ENCODE results near the gene USP21. TPM values are rescaled to one million over a fixed set of nuclear protein-coding genes. Genes with fewer than 3 reads are reported as not detected.

The USP21 gene
- total RNA-seq, 4 donors from 2014 or later = 19.5 to 75.9 (median 35.3) TPM

GRCh38 chr1:161172349-161172748 lies 13.0 kb downstream of the USP21 start:
- Histone ChIP-seq H3K36me3 (peaks cover 0 to 38% (median 13%) of the 10 kb centered on the region in 4 donors), H3K4me1 (peaks cover 0 to 29% (median 15%) of the 10 kb centered on the region in 4 donors), H3K27me3 (no peaks in the 10 kb centered on the region), H3K9me3 (no peaks in the 10 kb centered on the region), H3K4me3 (no peak overlapping the region), H3K27ac (peak overlapping the region; percentile 2 to 46 (median 10))
- TF ChIP-seq, protein P1, sequence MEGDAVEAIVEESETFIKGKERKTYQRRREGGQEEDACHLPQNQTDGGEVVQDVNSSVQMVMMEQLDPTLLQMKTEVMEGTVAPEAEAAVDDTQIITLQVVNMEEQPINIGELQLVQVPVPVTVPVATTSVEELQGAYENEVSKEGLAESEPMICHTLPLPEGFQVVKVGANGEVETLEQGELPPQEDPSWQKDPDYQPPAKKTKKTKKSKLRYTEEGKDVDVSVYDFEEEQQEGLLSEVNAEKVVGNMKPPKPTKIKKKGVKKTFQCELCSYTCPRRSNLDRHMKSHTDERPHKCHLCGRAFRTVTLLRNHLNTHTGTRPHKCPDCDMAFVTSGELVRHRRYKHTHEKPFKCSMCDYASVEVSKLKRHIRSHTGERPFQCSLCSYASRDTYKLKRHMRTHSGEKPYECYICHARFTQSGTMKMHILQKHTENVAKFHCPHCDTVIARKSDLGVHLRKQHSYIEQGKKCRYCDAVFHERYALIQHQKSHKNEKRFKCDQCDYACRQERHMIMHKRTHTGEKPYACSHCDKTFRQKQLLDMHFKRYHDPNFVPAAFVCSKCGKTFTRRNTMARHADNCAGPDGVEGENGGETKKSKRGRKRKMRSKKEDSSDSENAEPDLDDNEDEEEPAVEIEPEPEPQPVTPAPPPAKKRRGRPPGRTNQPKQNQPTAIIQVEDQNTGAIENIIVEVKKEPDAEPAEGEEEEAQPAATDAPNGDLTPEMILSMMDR (IDR thresholded peaks at IDR 0.05) = no peak
- no peak for TF ChIP-seq POLR2AphosphoS5 (IDR thresholded peaks at IDR 0.05)
- TF ChIP-seq EP300 (IDR thresholded peaks at IDR 0.05; ENCODE audit: low read depth) = no peak
- TF ChIP-seq POLR2A (IDR thresholded peaks at IDR 0.05) = no peak
- intact Hi-C loops (cut with DNase I; ENCODE audit: low total_unique reads) (no loop called here), in situ Hi-C loops (cut with MboI; ENCODE audit: low pct_ligation_motif_present in 1 of 4, low pct_unique_long_range_greater_than_20kb in 1 of 4, low sequenced_read_pairs in 3 of 4) (no loop called here)
- no peak for DNase-seq
- WGBS, 2 donors (ENCODE audit: low coverage in 1 of 2) = 83% methylated on average over 1 of the region's 1 CpG; no CpG with 5 or more reads in 1 of the 2 donors

DNA sequence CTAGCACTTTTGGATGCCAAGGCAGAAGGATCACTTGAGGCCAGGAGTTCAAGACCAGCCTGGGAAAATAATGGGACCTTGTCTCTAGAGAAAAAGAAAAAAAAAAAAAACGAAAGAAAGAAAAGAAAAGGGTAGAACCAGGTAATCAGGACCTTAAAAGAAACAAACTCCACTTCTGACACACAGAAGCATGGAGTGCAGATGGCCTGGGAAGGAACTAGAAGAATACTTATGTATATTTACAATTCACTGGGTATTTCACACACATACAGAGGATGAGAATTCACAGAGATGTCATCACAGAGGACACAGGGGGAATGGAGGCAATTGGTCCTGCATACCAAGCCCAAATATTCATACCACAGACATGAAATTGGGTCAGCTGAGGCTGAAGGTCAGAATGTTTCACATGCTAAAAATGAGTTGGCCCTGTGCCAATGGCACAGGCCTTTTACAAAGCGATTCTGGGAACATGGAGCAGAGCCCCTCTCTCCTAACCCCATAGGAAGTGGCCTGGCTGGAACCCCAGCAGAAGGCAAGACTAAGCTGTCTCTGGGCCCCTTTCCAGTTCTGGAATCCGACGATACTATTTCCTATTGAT lies 13.6 kb downstream of the USP21 start:
- H3K9me3 ChIP-seq = no peaks in the 10 kb centered on the region
- intact Hi-C loops (cut with DNase I; ENCODE audit: low total_unique reads) (no loop called here), in situ Hi-C loops (cut with MboI; ENCODE audit: low pct_ligation_motif_present in 1 of 4, low pct_unique_long_range_greater_than_20kb in 1 of 4, low sequenced_read_pairs in 3 of 4) (no loop called here)
- WGBS, 2 donors (ENCODE audit: low coverage in 1 of 2) = 57 to 70% methylated on average over 3 to 4 of the region's 4 CpGs
- H3K27ac ChIP-seq = peak overlapping the region; percentile 2 to 46 (median 28)
- peaks cover 0 to 27% (median 17%) of the 10 kb centered on the region in 4 donors for H3K4me1 ChIP-seq
- DNase-seq = no peak
- peaks cover 0 to 38% (median 13%) of the 10 kb centered on the region in 4 donors for H3K36me3 ChIP-seq
- TF ChIP-seq, protein P1 (IDR thresholded peaks at IDR 0.05) = no peak
- TF ChIP-seq POLR2A (IDR thresholded peaks at IDR 0.05) = no peak
- TF ChIP-seq EP300 (IDR thresholded peaks at IDR 0.05; ENCODE audit: low read depth) = no peak
- peak in 1 of 3 donors; percentile 36 for TF ChIP-seq POLR2AphosphoS5 (IDR thresholded peaks at IDR 0.05)
- no peaks in the 10 kb centered on the region for H3K27me3 ChIP-seq
- no peak overlapping the region for H3K4me3 ChIP-seq

- Histone ChIP-seq H3K4me1 (peaks cover 0 to 33% (median 18%) of the 10 kb centered on the region in 4 donors), H3K9me3 (no peaks in the 10 kb centered on the region), H3K4me3 (no peak overlapping the region), H3K27ac (peak overlapping the region in 3 of 4 donors; percentile 28 to 46 (median 29)), H3K27me3 (no peaks in the 10 kb centered on the region), H3K36me3 (peaks cover 0 to 38% (median 13%) of the 10 kb centered on the region in 4 donors)
- DNase-seq = no peak
- 90% methylated on average over 11 of the region's 11 CpGs; no CpG with 5 or more reads in 1 of the 2 donors for WGBS, 2 donors (ENCODE audit: low coverage in 1 of 2)
- TF ChIP-seq POLR2AphosphoS5 (IDR thresholded peaks at IDR 0.05) (no peak), POLR2A (IDR thresholded peaks at IDR 0.05) (no peak), EP300 (IDR thresholded peaks at IDR 0.05; ENCODE audit: low read depth) (no peak)
- TF ChIP-seq, protein P1 (IDR thresholded peaks at IDR 0.05) = no peak
- intact Hi-C loops (cut with DNase I; ENCODE audit: low total_unique reads) = no loop called here
- in situ Hi-C loops (cut with MboI; ENCODE audit: low pct_ligation_motif_present in 1 of 4, low pct_unique_long_range_greater_than_20kb in 1 of 4, low sequenced_read_pairs in 3 of 4) = no loop called here
These were observed 14.4 kb downstream of the USP21 start for GRCh38 chr1:161173711-161174110.

DNA sequence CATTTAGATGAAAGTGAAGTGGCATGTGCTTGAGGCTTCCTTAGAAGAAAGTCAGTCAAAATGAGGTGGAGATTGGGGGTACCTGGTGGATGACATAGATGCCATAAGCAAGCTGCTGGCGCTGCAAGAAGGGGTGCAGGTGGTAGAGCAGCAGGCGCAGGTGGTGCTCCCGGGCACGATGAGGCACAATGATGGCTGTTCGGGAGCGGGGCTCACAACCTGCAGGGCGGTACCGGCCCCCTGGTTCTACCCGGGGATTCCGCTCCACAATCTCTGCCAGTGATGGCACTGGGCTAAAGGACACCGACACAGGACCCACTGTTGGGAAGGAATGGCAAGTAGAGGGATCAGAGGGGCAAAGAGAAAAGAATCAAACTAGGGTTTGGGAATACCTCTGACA lies 15.6 kb downstream of the USP21 start:
- in situ Hi-C loops (cut with MboI; ENCODE audit: low pct_ligation_motif_present in 1 of 4, low pct_unique_long_range_greater_than_20kb in 1 of 4, low sequenced_read_pairs in 3 of 4) = no loop called here
- no peak for DNase-seq

More for the DNA sequence above, 15.6 kb downstream of the USP21 start:
- Histone ChIP-seq H3K27ac (no peak overlapping the region), H3K9me3 (no peaks in the 10 kb centered on the region), H3K36me3 (peaks cover 0 to 38% (median 13%) of the 10 kb centered on the region in 4 donors), H3K4me3 (no peak overlapping the region), H3K4me1 (peaks cover 0 to 33% (median 18%) of the 10 kb centered on the region in 4 donors), H3K27me3 (no peaks in the 10 kb centered on the region)
- 93% methylated on average over 11 of the region's 11 CpGs; no CpG with 5 or more reads in 1 of the 2 donors for WGBS, 2 donors (ENCODE audit: low coverage in 1 of 2)
- intact Hi-C loops (cut with DNase I; ENCODE audit: low total_unique reads) = no loop called here
- TF ChIP-seq POLR2A (IDR thresholded peaks at IDR 0.05) (no peak), EP300 (IDR thresholded peaks at IDR 0.05; ENCODE audit: low read depth) (no peak), POLR2AphosphoS5 (IDR thresholded peaks at IDR 0.05) (no peak)
- TF ChIP-seq, protein P1 (IDR thresholded peaks at IDR 0.05) = no peak

Measured in transverse colon (tissue), 4 donors.